DOHH2 (cell line): Measurements from ENCODE around the gene OGFOD3.

ENCODE experiments used
- EZH2phosphoT487 ChIP-seq: fragments of 200-600 bp; sonication (generic); IDR thresholded peaks from 2 replicates; pipeline ENCODE4 v1.6.1; 2017; ENCODE audit warnings: borderline replicate concordance, mild to moderate bottlenecking, antibody characterized with exemption, low read length, moderate library complexity, mixed read lengths
- TF ChIP-seq, protein P1 (sequence below): fragments of 200-600 bp; sonication (generic); IDR thresholded peaks from one replicate; pipeline ENCODE4 v1.5.1; 2014; ENCODE audit warnings: antibody characterized with exemption, mild to moderate bottlenecking, low read depth, low read length; ENCODE audit not compliant: poor library complexity, severe bottlenecking

DNA sequence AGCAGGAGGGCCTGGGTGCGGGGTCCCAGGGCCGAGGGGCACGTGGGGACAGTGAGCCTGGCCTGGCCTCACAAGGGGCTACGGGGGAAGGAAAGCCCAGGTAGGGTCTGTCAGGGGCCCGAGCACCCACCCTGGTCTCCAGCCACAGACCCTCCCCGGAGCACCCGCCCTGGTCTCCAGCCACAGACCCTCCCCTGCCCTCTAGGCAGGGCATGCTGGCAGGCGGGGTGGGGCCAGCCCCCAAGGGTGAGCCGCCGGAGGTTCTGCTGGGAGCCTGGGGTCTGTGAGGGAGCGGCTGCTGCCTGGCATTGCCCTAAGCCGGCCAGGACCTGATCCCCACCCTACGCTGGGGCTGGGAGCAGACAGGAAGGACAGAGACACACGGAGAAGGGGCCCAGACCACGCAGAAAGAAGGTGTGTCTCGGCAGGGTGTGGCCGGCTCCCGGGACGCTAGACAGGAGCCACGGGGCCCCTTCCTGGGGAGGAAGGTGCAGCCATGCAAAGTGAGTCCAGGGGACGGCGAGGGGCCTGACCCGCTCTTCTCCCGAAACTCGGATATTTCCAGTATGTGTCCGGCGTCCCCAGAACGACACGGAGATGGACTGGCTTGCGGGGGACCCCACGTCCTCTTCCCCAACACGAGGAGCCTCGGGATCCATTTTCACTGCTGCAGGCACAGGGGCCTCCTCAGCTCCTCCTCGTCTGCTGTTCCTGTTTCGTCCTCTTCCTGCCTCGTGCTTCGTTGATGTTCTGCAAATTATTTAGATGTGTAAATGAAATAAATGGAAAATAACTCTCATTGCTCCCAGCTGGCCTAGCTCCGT, 31.3 kb downstream of the OGFOD3 start:
- TF ChIP-seq, protein P1, sequence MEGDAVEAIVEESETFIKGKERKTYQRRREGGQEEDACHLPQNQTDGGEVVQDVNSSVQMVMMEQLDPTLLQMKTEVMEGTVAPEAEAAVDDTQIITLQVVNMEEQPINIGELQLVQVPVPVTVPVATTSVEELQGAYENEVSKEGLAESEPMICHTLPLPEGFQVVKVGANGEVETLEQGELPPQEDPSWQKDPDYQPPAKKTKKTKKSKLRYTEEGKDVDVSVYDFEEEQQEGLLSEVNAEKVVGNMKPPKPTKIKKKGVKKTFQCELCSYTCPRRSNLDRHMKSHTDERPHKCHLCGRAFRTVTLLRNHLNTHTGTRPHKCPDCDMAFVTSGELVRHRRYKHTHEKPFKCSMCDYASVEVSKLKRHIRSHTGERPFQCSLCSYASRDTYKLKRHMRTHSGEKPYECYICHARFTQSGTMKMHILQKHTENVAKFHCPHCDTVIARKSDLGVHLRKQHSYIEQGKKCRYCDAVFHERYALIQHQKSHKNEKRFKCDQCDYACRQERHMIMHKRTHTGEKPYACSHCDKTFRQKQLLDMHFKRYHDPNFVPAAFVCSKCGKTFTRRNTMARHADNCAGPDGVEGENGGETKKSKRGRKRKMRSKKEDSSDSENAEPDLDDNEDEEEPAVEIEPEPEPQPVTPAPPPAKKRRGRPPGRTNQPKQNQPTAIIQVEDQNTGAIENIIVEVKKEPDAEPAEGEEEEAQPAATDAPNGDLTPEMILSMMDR = no peak
- TF ChIP-seq EZH2phosphoT487 = no peak
